ENCODE results near the gene ADAMTS2.
"Not testable (repeated sequence)": the region's sequence is repeated elsewhere in the genome, so short reads cannot be mapped to it uniquely, and the experiment has no call there.

ADAMTS2 gene

DNA sequence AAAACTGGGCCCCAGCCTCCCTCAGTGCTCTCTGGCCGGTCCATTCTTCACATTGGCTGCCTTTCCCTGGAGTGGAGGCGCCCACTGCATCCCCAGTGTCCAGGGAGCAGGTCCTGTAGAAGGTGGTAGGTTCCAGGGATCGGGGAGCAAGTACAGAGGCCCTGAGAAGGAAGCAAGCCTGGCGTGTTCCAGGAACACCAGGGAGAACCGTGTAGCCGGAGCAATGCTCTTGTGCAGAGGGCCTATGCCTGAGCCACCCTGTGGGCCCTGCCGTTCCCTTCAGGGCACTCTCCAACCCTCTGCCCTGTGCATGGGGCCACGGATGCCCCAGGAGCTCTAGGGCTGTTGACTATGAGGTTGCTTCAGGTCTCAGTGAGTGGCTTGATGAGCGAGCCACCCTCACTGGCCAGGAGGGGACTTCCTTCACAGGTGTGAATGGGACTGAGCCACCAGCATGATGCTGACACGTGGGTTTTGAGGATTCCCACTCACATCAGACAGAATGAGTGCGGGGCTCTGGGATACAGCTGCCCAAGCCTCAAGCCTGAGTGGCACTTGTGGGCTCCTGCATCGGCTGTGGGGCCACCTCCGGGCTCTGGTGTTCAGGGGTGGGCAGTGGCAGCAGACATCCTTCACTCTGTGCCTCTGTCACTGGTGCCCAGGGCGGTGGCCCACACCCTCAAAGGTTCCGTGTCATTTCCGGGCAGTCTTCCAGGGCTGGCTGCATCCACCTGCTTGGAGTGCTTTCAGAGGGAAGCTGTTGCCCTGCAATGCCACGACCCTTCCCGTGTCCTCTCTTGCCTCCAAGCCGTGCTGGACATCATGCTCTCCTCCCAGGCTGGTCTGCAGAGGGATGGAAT lies 54.4 kb downstream of the ADAMTS2 start:
- DNase-seq (ENCODE audit: low read depth): no peak
- no peak overlapping the region for H3K4me3 ChIP-seq (ENCODE audit: low read depth, low read length)

GRCh38 chr5:179289756-179290385 lies 55.4 kb downstream of the ADAMTS2 start:
- no peak overlapping the region for H3K4me3 ChIP-seq (ENCODE audit: low read depth, low read length)
- DNase-seq (ENCODE audit: low read depth): no peak

GRCh38 chr5:179288809-179289185 lies 56.5 kb downstream of the ADAMTS2 start:
- H3K4me3 ChIP-seq (ENCODE audit: low read depth, low read length): no peak overlapping the region
- DNase-seq (ENCODE audit: low read depth): no peak

DNA sequence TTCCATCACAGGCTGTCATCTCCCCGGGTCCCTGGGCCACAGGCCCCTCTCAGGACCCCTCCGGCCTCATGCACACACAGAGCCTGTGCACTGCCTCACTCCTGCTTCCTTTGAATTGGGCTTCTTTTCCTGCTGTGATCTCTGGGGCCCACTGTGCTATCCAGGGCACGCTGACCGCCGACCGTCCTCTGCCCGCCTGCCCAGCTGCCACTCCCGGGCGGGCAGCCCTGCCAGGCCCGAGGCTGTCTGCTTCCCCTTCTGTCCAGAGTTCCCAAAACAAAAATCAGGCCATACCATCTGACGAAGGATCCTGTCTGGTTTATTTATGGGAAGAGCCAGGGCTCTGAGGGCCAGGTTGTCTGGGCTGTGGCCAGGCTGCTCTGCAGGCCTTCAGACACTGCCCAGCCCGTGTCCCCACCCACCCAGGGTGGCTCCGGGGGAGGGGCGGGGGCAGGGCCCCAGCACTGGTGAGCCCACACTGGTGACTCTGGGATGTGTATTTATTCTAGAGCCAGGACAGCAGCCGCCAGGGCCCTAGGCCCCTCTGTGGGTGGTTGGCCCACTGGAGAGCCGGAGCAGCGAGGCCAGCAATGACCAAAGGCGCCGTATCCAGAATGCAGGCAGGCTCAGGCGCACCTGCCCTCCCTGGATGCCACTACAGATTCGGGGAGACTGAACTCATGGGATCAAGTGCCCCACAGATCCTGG lies 57.0 kb downstream of the ADAMTS2 start:
- DNase-seq (ENCODE audit: low read depth): no peak
- no peak overlapping the region for H3K4me3 ChIP-seq (ENCODE audit: low read depth, low read length)

- no peak overlapping the region for H3K4me3 ChIP-seq (ENCODE audit: low read depth, low read length)
- DNase-seq (ENCODE audit: low read depth): no peak
Measured at GRCh38 chr5:179287631-179288030, 57.6 kb downstream of the ADAMTS2 start.

- H3K4me3 ChIP-seq (ENCODE audit: low read depth, low read length): no peak overlapping the region
- no peak for DNase-seq (ENCODE audit: low read depth)
Measured at GRCh38 chr5:179287071-179287470, 58.2 kb downstream of the ADAMTS2 start.

DNA sequence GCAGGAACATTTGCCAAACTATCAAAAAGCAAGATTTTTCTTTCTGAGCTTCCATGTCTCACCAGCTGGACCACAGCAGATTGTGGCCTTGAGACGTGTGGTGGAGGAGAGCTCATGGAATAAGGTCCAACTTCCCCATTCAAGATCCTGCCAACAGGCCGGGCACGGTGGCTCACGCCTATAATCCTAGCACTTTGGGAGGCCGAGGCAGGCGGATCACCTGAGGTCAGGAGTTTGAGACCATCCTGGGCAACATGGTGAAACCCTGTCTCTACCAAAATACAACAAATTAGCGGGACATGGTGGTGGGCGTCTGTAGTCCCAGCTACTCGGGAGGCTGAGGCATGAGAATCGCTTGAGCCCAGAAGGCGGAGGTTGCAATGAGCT lies 59.5 kb downstream of the ADAMTS2 start:
- not testable (repeated sequence) for DNase-seq (ENCODE audit: low read depth); H3K4me3 ChIP-seq (ENCODE audit: low read depth, low read length)

- H3K4me3 ChIP-seq (ENCODE audit: low read depth, low read length): no peak overlapping the region
- DNase-seq (ENCODE audit: low read depth): no peak
Measured at GRCh38 chr5:179284751-179285631, 60.3 kb downstream of the ADAMTS2 start.

DNA sequence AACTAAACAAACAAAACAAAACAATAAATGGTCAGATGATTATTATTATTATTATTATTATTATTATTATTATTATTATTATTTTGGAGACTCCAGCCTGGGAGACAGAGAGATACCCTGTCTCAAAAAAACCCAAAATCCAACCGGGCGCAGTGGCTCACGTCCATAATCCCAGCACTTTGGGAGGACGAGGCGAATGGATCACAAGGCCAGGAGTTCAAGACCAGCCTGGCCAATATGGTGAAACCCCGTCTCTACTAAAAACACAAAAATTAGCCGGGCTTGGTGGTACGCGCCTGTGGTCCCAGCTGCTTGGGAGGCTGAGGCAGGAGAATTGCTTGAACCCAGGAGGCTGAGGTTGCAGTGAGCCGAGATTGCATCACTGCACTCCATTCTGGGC lies 61.4 kb downstream of the ADAMTS2 start:
- DNase-seq (ENCODE audit: low read depth); H3K4me3 ChIP-seq (ENCODE audit: low read depth, low read length): not testable (repeated sequence)

DNA sequence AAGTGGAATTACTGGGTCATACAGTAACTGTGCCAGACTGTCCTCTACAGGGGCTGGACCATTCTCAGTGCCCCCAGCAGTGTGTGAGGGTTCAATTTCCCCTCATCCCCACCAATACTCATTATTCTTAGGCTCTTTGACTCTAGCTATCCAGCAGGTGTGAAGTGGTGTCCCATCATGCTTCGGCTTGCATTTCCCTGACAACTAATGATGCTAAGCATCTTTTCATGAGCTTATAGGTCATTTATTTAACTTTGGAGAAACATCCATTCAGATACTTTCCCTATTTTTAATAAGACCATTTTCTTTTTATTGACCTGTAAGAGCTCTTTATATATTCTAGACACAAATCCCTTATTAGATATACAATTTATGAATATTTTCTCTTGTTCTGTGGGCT lies 63.6 kb downstream of the ADAMTS2 start:
- H3K4me3 ChIP-seq (ENCODE audit: low read depth, low read length): no peak overlapping the region
- DNase-seq (ENCODE audit: low read depth): no peak

DNA sequence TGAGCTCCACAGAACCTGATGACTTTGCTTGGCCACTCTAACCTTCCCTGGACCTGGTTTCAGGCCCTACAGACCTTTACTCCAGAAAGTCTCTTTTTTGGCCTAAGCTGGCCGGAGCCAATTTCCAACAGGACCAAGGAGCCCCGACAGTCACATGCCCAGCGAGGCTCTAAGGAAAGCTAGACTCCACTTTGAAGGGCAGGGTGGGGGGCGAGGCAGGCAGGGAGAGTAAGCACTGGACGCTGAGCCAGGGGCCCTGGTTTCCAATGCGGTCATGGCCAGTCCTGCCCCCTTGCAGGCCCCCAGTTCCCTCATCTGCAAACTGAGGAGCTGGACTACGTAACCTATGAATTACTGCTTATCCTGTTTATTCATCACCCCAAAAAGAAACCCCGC lies 65.2 kb downstream of the ADAMTS2 start:
- H3K4me3 ChIP-seq (ENCODE audit: low read depth, low read length): no peak overlapping the region
- DNase-seq (ENCODE audit: low read depth): no peak

DNA sequence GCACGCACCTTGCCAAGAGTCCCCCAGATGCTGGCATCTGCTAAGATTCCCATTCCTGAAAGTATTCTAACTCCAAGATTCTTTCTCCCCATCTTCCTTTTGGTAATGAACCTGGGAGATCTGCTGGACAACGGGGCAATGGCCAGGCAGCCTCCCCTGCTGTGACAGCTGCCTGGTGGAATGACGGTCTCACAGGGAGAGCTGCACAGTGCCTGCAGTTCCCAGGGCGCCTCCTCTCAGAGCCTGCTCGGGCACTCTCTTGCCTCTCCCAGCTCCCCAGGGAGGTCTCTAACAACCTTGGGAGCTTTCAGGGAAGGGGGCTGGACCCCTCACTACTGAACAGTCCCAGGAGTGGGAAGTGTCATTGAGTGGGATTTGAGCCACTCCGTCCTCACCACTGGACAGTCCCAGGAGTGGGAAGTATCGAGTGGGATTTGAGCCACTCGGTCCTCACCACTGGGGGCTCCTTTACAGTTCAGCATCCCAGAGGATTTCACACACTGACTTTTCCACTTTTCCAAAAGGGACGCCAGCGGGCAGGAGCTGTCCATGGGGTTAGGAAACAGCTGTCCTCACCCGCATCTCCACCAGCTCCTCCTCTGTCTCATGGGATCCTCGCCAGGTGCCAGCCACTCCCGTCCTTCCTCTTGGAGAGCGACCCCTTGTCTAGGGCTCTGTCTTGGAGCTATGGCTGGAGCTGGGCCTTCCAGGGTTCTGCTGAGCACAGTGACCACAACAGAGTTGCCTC lies 65.7 kb downstream of the ADAMTS2 start:
- no peak for DNase-seq (ENCODE audit: low read depth)
- H3K4me3 ChIP-seq (ENCODE audit: low read depth, low read length): no peak overlapping the region

DNA sequence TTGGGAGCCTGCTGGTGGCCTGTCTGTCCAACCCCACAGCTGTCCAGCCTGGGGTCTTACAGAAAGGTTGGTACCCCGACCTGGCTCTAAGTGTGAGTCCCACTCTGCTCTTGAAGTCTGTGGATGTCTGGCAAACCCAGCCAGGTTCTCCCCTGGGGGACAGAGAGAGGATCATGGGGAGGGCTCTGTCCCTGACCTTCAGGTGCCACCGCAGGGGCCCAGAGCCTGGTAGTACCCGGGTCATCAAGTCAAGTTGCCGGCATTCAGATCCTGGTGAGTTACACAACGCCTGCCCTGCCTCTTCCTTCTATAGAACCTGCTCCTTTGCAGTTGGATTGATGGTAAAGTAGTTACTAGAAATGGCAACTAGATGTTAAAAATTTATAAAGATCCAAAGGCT lies 66.7 kb downstream of the ADAMTS2 start:
- DNase-seq (ENCODE audit: low read depth): no peak
- H3K4me3 ChIP-seq (ENCODE audit: low read depth, low read length): no peak overlapping the region

DNA sequence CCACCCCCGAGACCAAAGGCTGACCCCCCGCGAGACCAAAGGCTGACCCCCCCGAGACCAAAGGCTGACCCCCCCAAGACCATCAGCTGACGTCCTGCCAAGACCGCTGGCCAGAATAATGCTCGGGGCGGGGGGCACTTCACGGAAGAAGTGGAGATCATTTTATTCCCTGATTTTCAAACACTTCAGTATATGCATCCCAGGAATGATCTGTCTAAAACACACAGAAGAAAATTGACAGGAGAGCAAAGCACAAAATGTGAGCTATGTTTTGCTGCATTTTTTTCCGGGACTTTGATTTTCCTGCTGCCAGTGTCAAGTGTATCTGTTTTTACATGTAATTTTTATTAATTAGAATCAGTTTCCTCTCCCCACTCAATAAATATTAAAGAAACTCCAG lies 67.1 kb downstream of the ADAMTS2 start:
- H3K4me3 ChIP-seq (ENCODE audit: low read depth, low read length): no peak overlapping the region

GRCh38 chr5:179276838-179277395 lies 68.3 kb downstream of the ADAMTS2 start:
- H3K4me3 ChIP-seq (ENCODE audit: low read depth, low read length): no peak overlapping the region
- no peak for DNase-seq (ENCODE audit: low read depth)

More for the DNA sequence above, 67.1 kb downstream of the ADAMTS2 start:
- DNase-seq (ENCODE audit: low read depth): no peak

- no peak overlapping the region for H3K4me3 ChIP-seq (ENCODE audit: low read depth, low read length)
- DNase-seq (ENCODE audit: low read depth): peak; percentile 91
Measured at GRCh38 chr5:179275941-179276837, 69.1 kb downstream of the ADAMTS2 start.

- no peak for DNase-seq (ENCODE audit: low read depth)
- no peak overlapping the region for H3K4me3 ChIP-seq (ENCODE audit: low read depth, low read length)
Measured at GRCh38 chr5:179275381-179275878, 69.8 kb downstream of the ADAMTS2 start.
